ENCODE measurements around the gene DNAJB11. TPM values are rescaled to one million over a fixed set of nuclear protein-coding genes. Genes with fewer than 3 reads are reported as not detected.

DNAJB11 gene
- total RNA-seq, 1 donor from 2014 or later: 84.3 TPM

DNA sequence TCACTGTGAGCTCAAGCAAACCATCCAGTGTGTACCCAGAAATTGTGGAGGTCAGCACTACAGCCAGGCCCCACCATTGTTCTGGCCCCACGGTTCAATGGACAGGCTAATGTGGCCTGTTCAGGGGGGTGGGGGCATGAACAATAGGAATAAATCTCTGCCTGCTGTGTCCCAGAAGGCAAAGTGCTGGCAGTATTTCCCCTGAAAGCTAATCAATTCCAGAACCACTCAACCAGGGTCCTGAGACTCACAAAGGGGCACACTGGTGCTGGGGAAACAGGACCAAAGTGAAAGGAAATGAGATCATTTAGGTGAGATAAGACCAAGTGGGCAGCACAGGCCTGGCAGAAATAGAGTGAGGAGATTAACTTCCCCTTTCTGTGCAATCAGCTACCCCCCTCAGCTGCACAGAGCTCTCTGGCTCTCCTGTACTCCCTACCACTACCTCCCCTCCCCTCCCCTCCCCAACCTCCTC, 37.9 kb upstream of the DNAJB11 start:
- H3K27ac Mint-ChIP-seq (ENCODE audit: unreplicated experiment): no peak overlapping the region

DNA sequence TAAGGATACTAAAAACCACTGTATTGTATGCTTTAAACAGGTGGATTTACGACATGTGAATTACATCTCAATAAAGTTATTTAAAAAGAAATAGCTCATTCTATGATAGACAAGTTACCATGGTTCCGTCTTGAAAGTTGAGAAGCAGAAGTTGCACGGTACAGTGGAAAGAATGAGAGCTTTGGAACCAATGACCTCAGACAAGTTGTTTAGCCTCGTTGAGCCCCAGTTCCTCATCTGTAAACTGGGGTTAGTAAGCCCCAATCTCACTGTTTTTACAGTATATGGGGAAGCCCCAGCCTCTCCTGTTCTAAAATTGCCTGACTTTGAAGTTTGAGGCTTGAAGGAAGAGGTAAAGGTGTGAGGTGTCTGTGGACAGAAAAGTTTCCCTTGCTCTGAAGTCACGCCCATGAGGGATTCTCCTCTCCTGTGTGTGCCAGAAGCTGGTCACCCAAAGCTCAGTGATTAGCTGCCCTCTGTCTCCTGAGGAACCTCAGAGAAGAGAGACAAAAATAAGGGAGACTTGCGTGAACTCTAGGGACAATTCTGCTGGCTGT, 36.3 kb upstream of the DNAJB11 start:
- no peaks in the 10 kb centered on the region for H3K36me3 ChIP-seq (ENCODE audit: insufficient read depth, low read length)
- no peak overlapping the region for H3K4me2 ChIP-seq (ENCODE audit: low read length)
- Mint-ChIP-seq H3K4me3 (ENCODE audit: unreplicated experiment) (no peak overlapping the region), H3K4me1 (ENCODE audit: low read depth, unreplicated experiment) (peaks cover 8% of the 10 kb centered on the region), H3K27ac (ENCODE audit: unreplicated experiment) (no peak overlapping the region), H3K9me3 (ENCODE audit: unreplicated experiment) (no peaks in the 10 kb centered on the region), H3K27me3 (ENCODE audit: low read depth, unreplicated experiment) (peaks cover 7% of the 10 kb centered on the region), H3K36me3 (ENCODE audit: low read depth, unreplicated experiment) (peaks cover 5% of the 10 kb centered on the region)
- DNase-seq (ENCODE audit: low read depth): no peak
- H4K20me1 ChIP-seq (ENCODE audit: insufficient read depth, low read length): no peaks in the 10 kb centered on the region
- H3K27ac ChIP-seq (ENCODE audit: low read depth, low read length): no peak overlapping the region
- no peak overlapping the region for H3K4me3 ChIP-seq (ENCODE audit: insufficient read depth, low read depth, low read length)
- peaks cover 7% of the 10 kb centered on the region for H3K4me1 ChIP-seq (ENCODE audit: insufficient read depth, low read length)
- H2AFZ ChIP-seq (ENCODE audit: low read depth, low read length): no peak overlapping the region
- TF ChIP-seq EZH2 (IDR thresholded peaks at IDR 0.05; ENCODE audit: insufficient read depth, low read length): no peak
- TF ChIP-seq, protein P1, sequence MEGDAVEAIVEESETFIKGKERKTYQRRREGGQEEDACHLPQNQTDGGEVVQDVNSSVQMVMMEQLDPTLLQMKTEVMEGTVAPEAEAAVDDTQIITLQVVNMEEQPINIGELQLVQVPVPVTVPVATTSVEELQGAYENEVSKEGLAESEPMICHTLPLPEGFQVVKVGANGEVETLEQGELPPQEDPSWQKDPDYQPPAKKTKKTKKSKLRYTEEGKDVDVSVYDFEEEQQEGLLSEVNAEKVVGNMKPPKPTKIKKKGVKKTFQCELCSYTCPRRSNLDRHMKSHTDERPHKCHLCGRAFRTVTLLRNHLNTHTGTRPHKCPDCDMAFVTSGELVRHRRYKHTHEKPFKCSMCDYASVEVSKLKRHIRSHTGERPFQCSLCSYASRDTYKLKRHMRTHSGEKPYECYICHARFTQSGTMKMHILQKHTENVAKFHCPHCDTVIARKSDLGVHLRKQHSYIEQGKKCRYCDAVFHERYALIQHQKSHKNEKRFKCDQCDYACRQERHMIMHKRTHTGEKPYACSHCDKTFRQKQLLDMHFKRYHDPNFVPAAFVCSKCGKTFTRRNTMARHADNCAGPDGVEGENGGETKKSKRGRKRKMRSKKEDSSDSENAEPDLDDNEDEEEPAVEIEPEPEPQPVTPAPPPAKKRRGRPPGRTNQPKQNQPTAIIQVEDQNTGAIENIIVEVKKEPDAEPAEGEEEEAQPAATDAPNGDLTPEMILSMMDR (IDR thresholded peaks at IDR 0.05; ENCODE audit: insufficient read depth, low read depth, low read length): no peak
- no peaks in the 10 kb centered on the region for H3K9me3 ChIP-seq (ENCODE audit: insufficient read depth, low read depth, low read length)
- no peak for FAIRE-seq
- H3K79me2 ChIP-seq (ENCODE audit: insufficient read depth, low read length): no peaks in the 10 kb centered on the region
- no peaks in the 10 kb centered on the region for H3K27me3 ChIP-seq (ENCODE audit: insufficient read depth, low read length)
- H3K9ac ChIP-seq (ENCODE audit: low read length): no peak overlapping the region

More for the DNA sequence above, 37.9 kb upstream of the DNAJB11 start:
- H3K9me3 ChIP-seq (ENCODE audit: insufficient read depth, low read depth, low read length): no peaks in the 10 kb centered on the region
- H3K27ac ChIP-seq (ENCODE audit: low read depth, low read length): no peak overlapping the region
- no peak overlapping the region for H3K4me2 ChIP-seq (ENCODE audit: low read length)
- H3K4me3 ChIP-seq (ENCODE audit: insufficient read depth, low read depth, low read length): no peak overlapping the region
- TF ChIP-seq, protein P1 (IDR thresholded peaks at IDR 0.05; ENCODE audit: insufficient read depth, low read depth, low read length): no peak
- TF ChIP-seq EZH2 (IDR thresholded peaks at IDR 0.05; ENCODE audit: insufficient read depth, low read length): no peak
- H3K4me3 Mint-ChIP-seq (ENCODE audit: unreplicated experiment): no peak overlapping the region
- DNase-seq (ENCODE audit: low read depth) (no peak), FAIRE-seq (no peak)
- H3K27me3 Mint-ChIP-seq (ENCODE audit: low read depth, unreplicated experiment): peaks cover 17% of the 10 kb centered on the region
- H2AFZ ChIP-seq (ENCODE audit: low read depth, low read length): no peak overlapping the region
- peaks cover 8% of the 10 kb centered on the region for H3K4me1 Mint-ChIP-seq (ENCODE audit: low read depth, unreplicated experiment)
- no peaks in the 10 kb centered on the region for H4K20me1 ChIP-seq (ENCODE audit: insufficient read depth, low read length)
- H3K9me3 Mint-ChIP-seq (ENCODE audit: unreplicated experiment): peaks cover 5% of the 10 kb centered on the region
- no peak overlapping the region for H3K9ac ChIP-seq (ENCODE audit: low read length)
- H3K4me1 ChIP-seq (ENCODE audit: insufficient read depth, low read length): peaks cover 7% of the 10 kb centered on the region
- H3K36me3 Mint-ChIP-seq (ENCODE audit: low read depth, unreplicated experiment): peaks cover 2% of the 10 kb centered on the region
- H3K79me2 ChIP-seq (ENCODE audit: insufficient read depth, low read length): no peaks in the 10 kb centered on the region
- no peaks in the 10 kb centered on the region for H3K27me3 ChIP-seq (ENCODE audit: insufficient read depth, low read length)
- no peaks in the 10 kb centered on the region for H3K36me3 ChIP-seq (ENCODE audit: insufficient read depth, low read length)

All from astrocyte (in vitro differentiated cells and primary cell).